Measurements from ENCODE around the gene PEF1. TPM values are rescaled to one million over a fixed set of nuclear protein-coding genes. Genes with fewer than 3 reads are reported as not detected.
A peak's percentile ranks its signal among the peaks of the same experiment; 100 is the strongest.

PEF1 gene
- total RNA-seq, 1 donor from 2014 or later, result 42.8 TPM

GRCh38 chr1:31683997-31684396 lies 39.3 kb upstream of the PEF1 start:
- Mint-ChIP-seq H3K4me3 (ENCODE audit: low read depth) (no peak overlapping the region), H3K4me1 (ENCODE audit: low read depth) (peaks cover 3% of the 10 kb centered on the region), H3K36me3 (ENCODE audit: insufficient read depth) (no peaks in the 10 kb centered on the region), H3K27ac (no peak overlapping the region), H3K9me3 (ENCODE audit: low read depth) (no peaks in the 10 kb centered on the region), H3K27me3 (peaks cover 5% of the 10 kb centered on the region)
- peak; percentile 43 for TF ChIP-seq CTCF (IDR thresholded peaks at IDR 0.05; ENCODE audit: unreplicated experiment)
- DNase-seq (ENCODE audit: low spot score, unreplicated experiment), result no peak

- DNase-seq (ENCODE audit: low spot score, unreplicated experiment), result no peak
- Mint-ChIP-seq H3K4me3 (ENCODE audit: low read depth) (no peak overlapping the region), H3K4me1 (ENCODE audit: low read depth) (peaks cover 3% of the 10 kb centered on the region)
Measured at GRCh38 chr1:31681415-31681814, 36.7 kb upstream of the PEF1 start.

GRCh38 chr1:31679676-31680230 lies 35.1 kb upstream of the PEF1 start:
- no peaks in the 10 kb centered on the region for H3K36me3 Mint-ChIP-seq (ENCODE audit: insufficient read depth)
- no peaks in the 10 kb centered on the region for H3K4me1 Mint-ChIP-seq (ENCODE audit: low read depth)
- peaks cover 6% of the 10 kb centered on the region for H3K27me3 Mint-ChIP-seq
- no peak for TF ChIP-seq CTCF (IDR thresholded peaks at IDR 0.05; ENCODE audit: unreplicated experiment)
- H3K27ac Mint-ChIP-seq, result no peak overlapping the region
- no peak overlapping the region for H3K4me3 Mint-ChIP-seq (ENCODE audit: low read depth)
- DNase-seq (ENCODE audit: low spot score, unreplicated experiment), result no peak
- no peaks in the 10 kb centered on the region for H3K9me3 Mint-ChIP-seq (ENCODE audit: low read depth)

More at GRCh38 chr1:31681415-31681814, 36.7 kb upstream of the PEF1 start:
- no peak for TF ChIP-seq CTCF (IDR thresholded peaks at IDR 0.05; ENCODE audit: unreplicated experiment)
- H3K27me3 Mint-ChIP-seq, result peaks cover 6% of the 10 kb centered on the region
- H3K36me3 Mint-ChIP-seq (ENCODE audit: insufficient read depth), result no peaks in the 10 kb centered on the region
- H3K27ac Mint-ChIP-seq, result no peak overlapping the region
- H3K9me3 Mint-ChIP-seq (ENCODE audit: low read depth), result no peaks in the 10 kb centered on the region

GRCh38 chr1:31679091-31679490 lies 34.4 kb upstream of the PEF1 start:
- no peaks in the 10 kb centered on the region for H3K4me1 Mint-ChIP-seq (ENCODE audit: low read depth)

GRCh38 chr1:31678681-31679080 lies 34.0 kb upstream of the PEF1 start:
- Mint-ChIP-seq H3K4me1 (ENCODE audit: low read depth) (no peaks in the 10 kb centered on the region), H3K27me3 (peaks cover 7% of the 10 kb centered on the region), H3K27ac (no peak overlapping the region), H3K36me3 (ENCODE audit: insufficient read depth) (no peaks in the 10 kb centered on the region), H3K4me3 (ENCODE audit: low read depth) (no peak overlapping the region), H3K9me3 (ENCODE audit: low read depth) (no peaks in the 10 kb centered on the region)
- DNase-seq (ENCODE audit: low spot score, unreplicated experiment), result no peak
- TF ChIP-seq CTCF (IDR thresholded peaks at IDR 0.05; ENCODE audit: unreplicated experiment), result no peak

More at GRCh38 chr1:31679091-31679490, 34.4 kb upstream of the PEF1 start:
- no peak overlapping the region for H3K4me3 Mint-ChIP-seq (ENCODE audit: low read depth)
- no peak for TF ChIP-seq CTCF (IDR thresholded peaks at IDR 0.05; ENCODE audit: unreplicated experiment)
- DNase-seq (ENCODE audit: low spot score, unreplicated experiment), result no peak
- H3K27ac Mint-ChIP-seq, result no peak overlapping the region
- H3K27me3 Mint-ChIP-seq, result peaks cover 6% of the 10 kb centered on the region
- no peaks in the 10 kb centered on the region for H3K9me3 Mint-ChIP-seq (ENCODE audit: low read depth)
- no peaks in the 10 kb centered on the region for H3K36me3 Mint-ChIP-seq (ENCODE audit: insufficient read depth)

Data from progenitor cell of endocrine pancreas (in vitro differentiated cells).